H9 (cell line): ENCODE measurements around the gene MINDY4. TPM values are rescaled to one million over a fixed set of nuclear protein-coding genes. Genes with fewer than 3 reads are reported as not detected.

ENCODE experiments used
- DNase-seq: peaks from one replicate; pipeline ENCODE4 v3.0.0-alpha.2; 2017
- H2AFZ ChIP-seq: one replicate; pipeline ENCODE4 v1.6.1; 2013; ENCODE audit warnings: mild to moderate bottlenecking, low read length, control low read depth, moderate library complexity
- H2AK5ac ChIP-seq: 2 replicates; pipeline ENCODE4 v1.6.1; 2013; ENCODE audit warnings: low read length, control low read depth, mixed read lengths; ENCODE audit not compliant: insufficient read length
- H2BK120ac ChIP-seq: one replicate; pipeline ENCODE4 v1.6.1; 2013; ENCODE audit warnings: low read depth, mild to moderate bottlenecking, low read length, control low read depth, inconsistent platforms; ENCODE audit not compliant: poor library complexity, severe bottlenecking
- H2BK12ac ChIP-seq: 2 replicates; pipeline ENCODE4 v1.6.1; 2013; ENCODE audit warnings: low read length, control low read depth, mixed read lengths, low read depth; ENCODE audit not compliant: insufficient read length
- H2BK15ac ChIP-seq: 2 replicates; pipeline ENCODE4 v1.6.1; 2013; ENCODE audit warnings: low read depth, low read length, control low read depth
- H2BK20ac ChIP-seq: one replicate; pipeline ENCODE4 v1.6.1; 2013; ENCODE audit warnings: low read depth, mild to moderate bottlenecking, low read length, control low read depth, inconsistent platforms; ENCODE audit not compliant: poor library complexity, severe bottlenecking
- H2BK5ac ChIP-seq: 2 replicates; pipeline ENCODE4 v1.6.1; 2013; ENCODE audit warnings: low read length, control low read depth, mixed read lengths; ENCODE audit not compliant: insufficient read length
- H3K14ac ChIP-seq: 2 replicates; pipeline ENCODE4 v1.6.1; 2013; ENCODE audit warnings: low read length, control low read depth; ENCODE audit not compliant: insufficient read depth
- H3K18ac ChIP-seq: 2 replicates; pipeline ENCODE4 v1.6.1; 2013; ENCODE audit warnings: low read depth, mild to moderate bottlenecking, mixed read lengths, low read length, control low read depth; ENCODE audit not compliant: insufficient read length
- H3K23ac ChIP-seq: 2 replicates; pipeline ENCODE4 v1.6.1; 2013; ENCODE audit warnings: low read length, control low read depth, mixed read lengths, low read depth; ENCODE audit not compliant: insufficient read length
- H3K23me2 ChIP-seq: 2 replicates; pipeline ENCODE4 v1.6.1; 2013; ENCODE audit warnings: low read depth, mild to moderate bottlenecking, mixed read lengths, low read length, control low read depth; ENCODE audit not compliant: insufficient read length, poor library complexity, severe bottlenecking
- H3K27ac ChIP-seq: 2 replicates; pipeline ENCODE4 v1.5.1; 2013; ENCODE audit warnings: low read length, control low read depth, mixed read lengths, low read depth; ENCODE audit not compliant: insufficient read length
- H3K27me3 ChIP-seq: 2 replicates; pipeline ENCODE4 v1.6.1; 2013; ENCODE audit warnings: low read length, control low read depth, inconsistent platforms; ENCODE audit not compliant: insufficient read depth
- H3K4ac ChIP-seq: 2 replicates; pipeline ENCODE4 v1.6.1; 2013; ENCODE audit warnings: low read depth, mild to moderate bottlenecking, control low read depth, inconsistent platforms, low read length, moderate library complexity
- H3K4me1 ChIP-seq: 2 replicates; pipeline ENCODE4 v1.6.1; 2013; ENCODE audit warnings: low read length, control low read depth, inconsistent platforms; ENCODE audit not compliant: insufficient read depth
- H3K4me2 ChIP-seq: 2 replicates; pipeline ENCODE4 v1.6.1; 2013; ENCODE audit warnings: low read length, control low read depth, mixed read lengths; ENCODE audit not compliant: insufficient read length, insufficient read depth
- H3K56ac ChIP-seq: 2 replicates; pipeline ENCODE4 v1.6.1; 2013; ENCODE audit warnings: low read depth, mild to moderate bottlenecking, mixed read lengths, low read length, control low read depth; ENCODE audit not compliant: insufficient read length
- H3K79me1 ChIP-seq: 2 replicates; pipeline ENCODE4 v1.6.1; 2013; ENCODE audit warnings: low read depth, mild to moderate bottlenecking, moderate library complexity, low read length, control low read depth, inconsistent platforms; ENCODE audit not compliant: insufficient read depth, poor library complexity, severe bottlenecking
- H3K79me2 ChIP-seq: 2 replicates; pipeline ENCODE4 v1.6.1; 2013; ENCODE audit warnings: low read length, control low read depth, inconsistent platforms; ENCODE audit not compliant: insufficient read depth
- H3K9ac ChIP-seq: 2 replicates; pipeline ENCODE4 v1.6.1; 2013; ENCODE audit warnings: low read length, control low read depth, mixed read lengths; ENCODE audit not compliant: insufficient read length; ENCODE audit errors: extremely low read depth
- H3K9me3 ChIP-seq: one replicate; pipeline ENCODE4 v1.6.1; 2013; ENCODE audit warnings: low read depth, low read length, inconsistent platforms; ENCODE audit not compliant: control insufficient read depth
- H3T11ph ChIP-seq: one replicate; pipeline ENCODE4 v1.6.1; 2013; ENCODE audit warnings: mild to moderate bottlenecking, low read length, control low read depth, inconsistent platforms
- H4K20me1 ChIP-seq: one replicate; pipeline ENCODE4 v1.6.1; 2013; ENCODE audit not compliant: control insufficient read depth, insufficient read length, insufficient read depth
- H4K5ac ChIP-seq: 2 replicates; pipeline ENCODE4 v1.6.1; 2013; ENCODE audit warnings: low read depth, mild to moderate bottlenecking, mixed read lengths, low read length, control low read depth; ENCODE audit not compliant: insufficient read length
- H4K8ac ChIP-seq: replicated peaks from 2 replicates; pipeline ENCODE4 v1.6.1; 2013; ENCODE audit warnings: low read length, control low read depth, mixed read lengths, low read depth; ENCODE audit not compliant: insufficient read length
- H4K91ac ChIP-seq: 2 replicates; pipeline ENCODE4 v1.6.1; 2013; ENCODE audit warnings: low read depth, mild to moderate bottlenecking, moderate library complexity, mixed read lengths, low read length, control low read depth; ENCODE audit not compliant: insufficient read length
- H3K27ac Mint-ChIP-seq, 3 experiments: 2 replicates in 2 of 3; 3 replicates in 1 of 3; pipeline ENCODE4 v1.8.0; 2020 to 2021; ENCODE audit warnings: mixed read lengths in 3 of 3, mild to moderate bottlenecking in 1 of 3, moderate library complexity in 1 of 3
- H3K27me3 Mint-ChIP-seq: 2 replicates; pipeline ENCODE4 v1.8.0; 2021; ENCODE audit warnings: low read depth, mild to moderate bottlenecking, moderate library complexity, mixed read lengths
- H3K36me3 Mint-ChIP-seq, 3 experiments: 2 replicates in 2 of 3; 3 replicates in 1 of 3; pipeline ENCODE4 v1.8.0; 2020 to 2021; ENCODE audit warnings: low read depth in 3 of 3, mixed read lengths in 3 of 3; ENCODE audit not compliant: insufficient read depth in 1 of 3
- H3K4me1 Mint-ChIP-seq, 2 experiments: 2 replicates each; pipeline ENCODE4 v1.8.0; 2020; ENCODE audit warnings: mixed read lengths in 2 of 2
- H3K4me3 Mint-ChIP-seq, 2 experiments: 2 replicates in 1 of 2; 3 replicates in 1 of 2; pipeline ENCODE4 v1.8.0; 2020 to 2021; ENCODE audit warnings: mild to moderate bottlenecking in 2 of 2, mixed read lengths in 2 of 2, moderate library complexity in 1 of 2
- H3K9me3 Mint-ChIP-seq, 2 experiments: 2 replicates in 1 of 2; 3 replicates in 1 of 2; pipeline ENCODE4 v1.8.0; 2020; ENCODE audit warnings: mild to moderate bottlenecking in 2 of 2, mixed read lengths in 2 of 2, moderate library complexity in 1 of 2
- CTCF ChIP-seq: fragments of 200-600 bp; sonication (generic); conservative IDR thresholded peaks from 3 replicates; pipeline ENCODE4 v1.8.0; 2021; ENCODE audit warnings: antibody characterized with exemption, mild to moderate bottlenecking
- WGBS: extraction: QIAGEN DNeasy Blood & Tissue Kit; methylation state at CpG from one replicate; pipeline ENCODE4 v1.1.7; 2013; ENCODE audit warnings: missing lambda C conversion rate, low lambda C conversion rate, mixed read lengths; ENCODE audit not compliant: insufficient read length; ENCODE audit errors: extremely low coverage; 5-methylcytosine and 5-hydroxymethylcytosine counted together
- total RNA-seq: library from RNA; stranded (reverse); gene quantifications from 2 replicates; pipeline ENCODE4 v1.2.1, GENCODE V29; 2021

MINDY4 gene
- total RNA-seq, 1 experiment from 2014 or later, result 3.1 TPM

GRCh38 chr7:30931161-30931928, 160.1 kb downstream of the MINDY4 start:
- DNase-seq, result no peak
- Histone ChIP-seq H3K27me3 (no peaks in the 10 kb centered on the region), H2BK12ac (no peak overlapping the region), H4K8ac (no peak overlapping the region), H3K56ac (no peak overlapping the region), H3K14ac (no peak overlapping the region), H2AK5ac (no peak overlapping the region), H3K79me1 (no peaks in the 10 kb centered on the region), H3K4me1 (no peaks in the 10 kb centered on the region), H3T11ph (no peak overlapping the region), H3K79me2 (no peaks in the 10 kb centered on the region), H3K9me3 (no peaks in the 10 kb centered on the region), H3K4ac (no peak overlapping the region), H4K91ac (no peak overlapping the region), H2AFZ (no peak overlapping the region), H3K4me2 (no peak overlapping the region), H4K5ac (no peak overlapping the region), H3K27ac (no peak overlapping the region), H2BK15ac (no peak overlapping the region), H2BK5ac (no peak overlapping the region), H3K9ac (no peak overlapping the region), H2BK120ac (no peak overlapping the region), H3K18ac (no peak overlapping the region), H4K20me1 (no peaks in the 10 kb centered on the region), H2BK20ac (no peak overlapping the region), H3K23me2 (no peaks in the 10 kb centered on the region), H3K23ac (no peak overlapping the region)
- H3K27ac Mint-ChIP-seq, result no peak overlapping the region
- H3K27me3 Mint-ChIP-seq, result peaks cover 87% of the 10 kb centered on the region
- no peaks in the 10 kb centered on the region for H3K36me3 Mint-ChIP-seq
- H3K4me3 Mint-ChIP-seq, result no peak overlapping the region
- H3K4me1 Mint-ChIP-seq, result peaks cover 6 to 17% of the 10 kb centered on the region in 2 experiments
- H3K9me3 Mint-ChIP-seq, result no peaks in the 10 kb centered on the region; a peak in 1 of 5 replicates
- TF ChIP-seq CTCF, result no peak
- WGBS, result no CpG with 5 or more reads among the region's 24 CpGs
